HG03565 (cell line): ENCODE data around the gene KIF11.
A peak's percentile ranks its signal among the peaks of the same experiment; 100 is the strongest.
"Not testable (repeated sequence)": the region's sequence is repeated elsewhere in the genome, so short reads cannot be mapped to it uniquely, and the experiment has no call there.

Source experiments
- ATAC-seq: cut with Tn5 transposase; IDR thresholded peaks from one replicate; pipeline ENCODE4 v1.9.1; 2021; ENCODE audit warnings: mild to moderate bottlenecking, moderate library complexity; ENCODE audit not compliant: unreplicated experiment

The KIF11 gene

GRCh38 chr10:92592761-92593618 lies at the start of gene KIF11:
KIF11 (plus strand) TSS chr10:92593130; CDS start chr10:92593376, 246 bp downstream.
- peak; percentile 76 for ATAC-seq

GRCh38 chr10:92544296-92544695 lies 48.6 kb upstream of the KIF11 start:
- no peak for ATAC-seq

GRCh38 chr10:92545556-92545955 lies 47.4 kb upstream of the KIF11 start:
- no peak for ATAC-seq

GRCh38 chr10:92547676-92548075 lies 45.3 kb upstream of the KIF11 start:
- ATAC-seq = no peak

GRCh38 chr10:92550924-92551323 lies 42.0 kb upstream of the KIF11 start:
- ATAC-seq = no peak

- no peak for ATAC-seq
These were observed 40.6 kb upstream of the KIF11 start for GRCh38 chr10:92552310-92552709.

- no peak for ATAC-seq
These were observed 39.0 kb upstream of the KIF11 start for GRCh38 chr10:92553959-92554358.

- ATAC-seq = no peak
These were observed 33.9 kb upstream of the KIF11 start for GRCh38 chr10:92559046-92559445.

GRCh38 chr10:92562424-92562823 lies 30.5 kb upstream of the KIF11 start:
- no peak for ATAC-seq

GRCh38 chr10:92567952-92568600 lies 24.9 kb upstream of the KIF11 start:
- ATAC-seq = peak; percentile 81

- no peak for ATAC-seq
These were observed 23.9 kb upstream of the KIF11 start for GRCh38 chr10:92569071-92569470.

GRCh38 chr10:92569663-92570062 lies 23.3 kb upstream of the KIF11 start:
- not testable (repeated sequence) for ATAC-seq

- no peak for ATAC-seq
These were observed 21.3 kb upstream of the KIF11 start for GRCh38 chr10:92571649-92572048.

- no peak for ATAC-seq
These were observed 20.4 kb upstream of the KIF11 start for GRCh38 chr10:92572362-92573090.

- ATAC-seq = no peak
These were observed 19.7 kb upstream of the KIF11 start for GRCh38 chr10:92573091-92573797.

GRCh38 chr10:92573798-92574547 lies 19.0 kb upstream of the KIF11 start, which contains the start of gene IDE:
IDE (minus strand) TSS chr10:92574093; CDS start chr10:92574019, 74 bp downstream.
- peak; percentile 58 for ATAC-seq

- peak; percentile 15 for ATAC-seq
These were observed 18.2 kb upstream of the KIF11 start for GRCh38 chr10:92574548-92575261.

- no peak for ATAC-seq
These were observed 17.0 kb upstream of the KIF11 start for GRCh38 chr10:92575961-92576360.

- not testable (repeated sequence) for ATAC-seq
These were observed 10.6 kb upstream of the KIF11 start for GRCh38 chr10:92582347-92582746.
